Measurements from ENCODE around the gene COL18A1.
"Not testable (repeated sequence)": the region's sequence is repeated elsewhere in the genome, so short reads cannot be mapped to it uniquely, and the experiment has no call there.

Gene COL18A1

DNA sequence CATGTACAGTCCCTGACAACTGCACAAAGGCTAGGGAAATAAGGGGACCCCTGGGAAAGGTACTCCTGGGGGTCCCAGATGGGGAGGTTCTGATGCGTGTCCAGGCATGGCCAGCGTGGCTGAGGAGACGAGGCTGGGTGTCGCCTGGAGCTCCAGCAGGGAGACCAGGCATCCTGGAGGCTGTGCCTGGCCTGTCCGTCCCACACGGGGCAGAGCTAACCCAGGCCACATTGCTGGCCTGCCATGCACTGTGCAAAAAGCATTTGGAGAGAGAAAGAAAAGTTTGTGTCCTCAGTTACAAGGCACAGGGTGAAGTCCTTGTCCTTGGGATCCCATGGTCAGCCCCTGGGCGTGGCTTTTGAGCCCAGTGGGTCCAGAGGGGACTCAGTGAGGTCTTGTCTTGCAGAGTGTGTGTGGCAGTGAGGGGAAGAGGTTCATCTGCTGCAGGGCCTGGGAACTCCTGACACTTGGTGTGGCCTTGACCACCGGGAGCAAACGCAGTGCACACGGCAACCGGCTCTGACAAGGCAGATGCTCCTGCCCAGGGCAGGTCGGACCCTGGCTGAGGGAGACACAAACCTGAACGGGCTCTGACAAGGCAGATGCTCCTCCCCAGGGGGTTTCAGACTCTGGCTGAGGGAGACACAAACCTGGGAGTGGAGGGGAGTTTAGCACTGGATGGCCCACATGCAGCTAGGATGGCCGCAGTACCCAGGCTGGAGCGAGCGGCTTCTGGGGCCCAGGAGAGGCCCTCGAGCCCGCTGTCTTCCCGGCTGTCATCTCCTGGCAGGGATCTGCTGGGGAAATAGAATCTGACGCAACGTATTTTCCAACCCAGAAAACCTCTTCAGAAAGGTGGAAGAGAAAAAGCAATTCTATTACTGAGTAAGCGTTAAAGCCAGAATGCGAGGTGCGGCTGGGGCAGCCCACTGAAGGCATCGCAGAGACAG, 37.3 kb upstream of the COL18A1 start:
- no peak for DNase-seq

DNA sequence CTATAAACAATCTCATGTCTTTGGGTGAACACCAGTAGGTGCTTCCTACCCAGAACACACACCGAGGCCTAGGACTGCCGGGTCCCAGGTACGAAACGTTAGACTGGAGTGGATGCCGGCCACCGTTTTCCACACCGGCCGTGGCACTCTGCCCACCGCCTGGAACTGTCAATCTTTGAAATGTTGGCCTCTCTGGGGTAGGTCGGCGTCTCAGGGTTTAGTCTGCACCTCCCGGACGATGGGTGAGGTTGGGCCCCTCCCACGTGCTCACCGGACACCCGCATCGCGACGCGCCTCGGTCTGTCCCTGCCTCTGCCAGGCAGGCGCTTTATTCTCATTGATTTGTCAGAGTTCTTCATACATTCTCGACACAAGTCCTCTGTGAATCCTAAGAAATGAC, 35.9 kb upstream of the COL18A1 start:
- not testable (repeated sequence) for DNase-seq

DNA sequence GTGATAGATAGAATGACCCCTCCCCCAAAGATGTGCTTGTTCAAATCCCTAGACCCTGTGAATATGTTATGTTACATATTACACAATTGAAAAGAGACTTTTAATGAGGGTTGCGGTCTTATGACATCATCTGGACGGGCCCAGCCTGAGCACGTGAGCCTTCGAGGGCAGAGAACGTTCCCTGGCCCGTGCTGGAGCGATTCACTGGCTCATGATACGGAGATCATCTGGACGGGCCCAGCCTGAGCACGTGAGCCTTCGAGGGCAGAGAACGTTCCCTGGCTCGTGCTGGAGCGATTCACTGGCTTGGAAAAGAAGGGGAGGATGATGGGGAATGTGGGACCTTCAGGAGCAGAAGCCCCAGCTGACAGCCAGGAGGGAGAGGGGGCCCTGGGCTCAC, 34.4 kb upstream of the COL18A1 start:
- DNase-seq = no peak

DNA sequence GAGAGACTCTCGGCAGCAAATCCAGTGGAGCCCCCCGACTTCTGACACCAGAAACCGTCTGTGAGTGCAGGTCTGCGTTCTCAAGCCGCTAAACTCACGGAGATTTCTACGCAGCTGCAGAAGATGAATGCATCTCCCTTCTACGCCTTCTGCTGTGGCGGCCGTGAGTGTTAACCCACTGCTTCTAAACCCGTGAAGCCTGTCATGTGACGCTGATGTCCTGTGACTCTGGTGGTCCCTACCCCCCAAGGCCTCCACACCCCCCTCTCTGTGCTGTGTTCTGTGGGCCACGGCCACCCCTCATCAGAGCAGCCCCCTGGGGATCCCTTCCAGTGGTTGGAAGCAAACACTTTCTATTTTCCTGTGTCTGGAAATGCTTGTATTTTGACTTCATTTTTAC, 33.9 kb upstream of the COL18A1 start:
- DNase-seq = no peak

DNA sequence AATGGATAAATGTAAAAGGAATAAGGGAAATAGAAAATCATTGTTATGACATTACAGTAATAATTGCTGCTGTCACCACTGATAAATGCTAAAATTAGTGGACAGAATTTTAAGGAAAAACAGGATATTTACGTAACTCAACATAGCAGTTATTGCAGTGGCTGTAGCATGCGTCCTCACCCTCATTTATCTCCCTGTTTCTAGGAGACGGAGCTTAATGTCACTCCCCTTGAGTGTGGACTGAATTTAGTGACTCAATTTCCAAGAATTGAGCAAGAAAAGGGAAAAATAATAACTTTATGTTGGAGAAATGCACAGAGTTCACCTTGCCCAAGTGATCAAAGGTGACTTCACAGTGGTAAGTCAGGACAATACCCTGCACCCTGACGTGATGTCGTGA, 33.3 kb upstream of the COL18A1 start:
- no peak for DNase-seq

DNA sequence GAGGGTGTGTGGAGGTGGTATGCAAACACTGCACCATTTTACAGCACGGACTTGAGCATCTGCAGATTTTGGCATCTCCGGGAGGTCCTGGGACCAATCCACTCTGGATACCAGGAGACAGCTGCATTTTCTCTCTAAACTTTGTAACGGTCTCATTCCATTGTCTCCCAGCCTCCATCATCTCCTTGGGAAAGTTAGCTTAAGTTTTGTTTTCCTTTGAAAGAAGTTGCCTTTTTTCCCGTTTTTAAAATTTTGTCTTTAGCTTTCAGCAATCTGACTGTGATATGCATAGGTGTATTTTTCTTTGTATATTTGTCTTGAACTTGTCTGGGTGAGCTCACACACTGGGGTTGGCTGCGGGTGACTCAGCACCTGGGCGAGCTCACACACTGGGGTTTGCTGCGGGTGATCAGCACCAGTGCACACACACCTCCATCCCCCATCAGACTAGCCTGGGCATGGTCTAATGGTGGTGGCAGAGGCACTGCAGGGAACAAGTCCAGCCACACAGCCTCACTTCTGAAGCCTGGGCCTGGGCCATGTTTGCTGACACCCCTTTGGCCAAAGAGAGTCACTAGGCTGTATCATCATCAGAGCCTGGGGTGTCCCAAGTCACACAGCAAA, 32.1 kb upstream of the COL18A1 start:
- DNase-seq = no peak

DNA sequence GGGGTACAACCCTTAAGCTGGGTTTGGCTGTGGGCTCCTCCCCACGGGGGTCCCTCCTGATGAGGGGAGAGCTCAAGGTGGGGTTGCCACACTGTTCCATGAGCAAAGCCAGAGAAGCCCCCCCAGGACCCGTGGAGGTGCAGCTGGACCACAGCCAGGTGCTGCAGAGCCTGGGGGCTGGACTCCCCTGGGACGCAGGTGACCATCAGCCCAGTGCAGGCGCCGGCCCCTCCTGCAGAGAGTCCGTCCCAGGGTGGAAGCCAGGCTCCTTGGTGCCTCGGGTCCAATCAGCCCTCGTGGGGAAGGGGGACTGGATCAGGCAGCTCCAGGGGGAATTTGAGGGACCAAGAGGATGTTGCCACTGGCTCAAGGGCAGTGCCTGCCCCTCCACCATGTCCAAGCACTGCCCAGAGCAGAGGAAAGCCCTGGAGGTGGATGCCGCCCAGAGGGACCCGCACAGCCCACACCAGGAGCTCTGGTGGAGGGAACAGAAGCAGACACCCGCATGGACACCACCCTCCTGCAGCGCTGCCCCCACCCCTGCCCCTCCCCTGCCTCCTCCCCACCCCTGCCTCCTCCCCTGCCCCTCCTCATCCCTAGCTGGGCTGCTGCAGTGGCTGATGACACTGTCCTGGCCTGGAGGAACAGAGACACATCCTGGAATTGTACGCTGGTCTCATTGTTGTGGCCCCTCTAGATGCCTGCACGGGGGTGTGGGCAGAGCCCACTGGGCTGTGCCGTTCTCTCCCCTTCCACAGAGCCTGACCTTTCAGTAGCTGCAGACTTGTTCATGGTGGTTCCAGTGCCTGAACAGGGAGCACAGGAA, 30.8 kb upstream of the COL18A1 start:
- DNase-seq = no peak

DNA sequence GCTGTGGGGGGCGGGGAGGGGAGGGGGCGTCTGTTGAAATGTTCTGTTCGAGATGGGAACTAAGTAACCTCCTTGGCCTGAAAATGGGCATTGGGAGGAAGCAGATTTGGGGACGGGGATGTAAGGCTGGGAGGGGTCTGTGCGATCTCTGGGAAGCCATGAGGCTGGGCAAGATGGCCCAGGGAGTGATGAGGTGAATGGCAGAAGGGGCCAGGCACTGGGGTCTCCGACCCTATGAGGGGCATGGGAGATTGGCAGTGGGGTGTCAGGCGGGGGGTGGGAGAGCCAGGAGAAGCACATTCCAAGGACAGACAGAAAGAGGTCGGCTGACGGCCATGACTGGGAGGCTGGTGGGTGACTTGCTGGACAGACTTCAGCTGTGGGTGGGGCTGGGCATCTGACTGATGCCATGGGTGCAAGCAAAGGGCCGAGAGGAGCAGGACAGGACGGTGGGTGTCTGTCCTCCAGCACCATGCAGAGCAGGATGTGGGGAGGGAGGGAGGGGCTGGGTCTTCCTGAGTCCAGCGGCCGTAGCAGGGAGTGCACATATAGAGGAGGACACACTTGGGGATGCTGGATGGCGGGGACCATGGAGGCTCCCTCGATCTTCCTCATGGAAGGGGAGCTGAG, 30.0 kb upstream of the COL18A1 start:
- DNase-seq = no peak

DNA sequence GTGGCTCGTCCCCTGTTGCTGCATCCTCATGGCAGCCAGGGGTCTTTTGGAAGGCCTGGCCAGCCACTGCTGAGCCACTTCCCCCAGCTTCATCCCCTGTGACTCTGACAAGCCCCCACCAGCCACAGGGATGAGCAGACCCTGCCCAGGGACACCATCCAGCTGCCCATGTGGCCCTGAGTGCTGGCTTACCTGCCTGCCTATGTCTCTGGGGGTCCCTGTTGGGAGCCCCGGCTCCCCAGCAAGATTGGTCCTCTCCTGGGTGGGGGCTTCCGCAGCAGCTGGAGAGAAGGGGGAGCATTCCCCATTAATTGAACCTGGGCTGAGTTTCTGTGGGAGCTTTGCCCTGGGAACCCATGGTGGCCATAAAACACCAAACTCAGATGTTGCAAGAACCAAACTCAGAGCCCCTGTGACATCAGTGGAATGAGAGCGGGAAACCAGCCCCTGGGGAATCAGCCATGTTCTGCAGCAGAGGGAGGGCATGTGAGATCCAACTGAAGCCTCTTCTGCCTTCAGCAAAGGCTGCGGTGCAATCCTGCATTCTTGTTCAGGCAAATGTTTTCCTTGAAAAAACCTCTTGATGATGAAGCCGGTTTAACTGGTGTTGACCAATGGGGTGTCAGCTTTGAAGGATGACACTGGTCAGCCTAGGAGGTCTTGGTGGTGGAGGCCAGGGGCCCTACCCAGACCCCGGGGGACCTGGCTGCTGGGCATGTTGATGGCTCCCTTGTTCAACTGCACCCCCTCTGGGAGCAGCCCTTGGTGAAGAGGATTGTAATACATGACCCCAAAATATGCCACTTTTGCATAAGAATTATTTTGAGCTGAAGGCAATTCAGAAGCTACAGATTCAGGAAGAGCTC, 28.3 kb upstream of the COL18A1 start:
- DNase-seq = no peak

DNA sequence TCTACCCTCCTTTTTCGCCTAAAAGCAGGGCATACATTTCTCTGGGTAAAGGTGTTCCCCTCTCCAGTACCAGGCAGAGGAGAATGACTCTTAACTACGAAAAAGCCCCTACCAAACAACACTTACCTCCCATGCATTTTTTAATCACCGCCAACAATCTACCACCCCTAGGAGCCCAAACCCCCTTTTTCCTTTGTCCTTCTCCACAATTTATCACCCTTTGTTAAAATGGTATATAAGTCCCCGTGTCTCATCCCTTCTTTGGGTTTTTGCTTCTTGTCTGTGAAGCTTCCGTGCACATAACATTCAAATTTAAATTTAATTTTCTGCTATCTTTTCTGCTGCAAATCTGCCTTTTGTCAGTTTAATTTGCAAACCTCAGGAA, 27.6 kb upstream of the COL18A1 start:
- DNase-seq = no peak

DNA sequence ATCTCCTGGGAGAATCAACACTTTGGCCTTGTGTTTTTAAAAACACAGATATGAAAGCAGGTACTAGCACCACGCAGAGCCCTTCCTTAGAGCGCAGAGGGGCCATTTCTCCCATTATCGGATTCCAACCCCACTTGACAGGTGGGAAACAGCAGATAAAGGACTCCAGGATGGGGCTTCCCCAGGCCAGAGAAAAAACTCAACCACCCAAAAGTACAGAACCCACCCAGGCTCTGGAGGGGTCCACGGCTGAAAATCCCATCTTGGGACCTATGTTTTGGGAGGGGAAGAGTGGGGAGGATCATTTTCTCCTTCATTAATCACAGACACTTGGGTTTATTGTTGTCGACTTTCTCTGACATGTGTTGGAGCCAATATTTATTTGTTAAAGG, 27.1 kb upstream of the COL18A1 start:
- no peak for DNase-seq

DNA sequence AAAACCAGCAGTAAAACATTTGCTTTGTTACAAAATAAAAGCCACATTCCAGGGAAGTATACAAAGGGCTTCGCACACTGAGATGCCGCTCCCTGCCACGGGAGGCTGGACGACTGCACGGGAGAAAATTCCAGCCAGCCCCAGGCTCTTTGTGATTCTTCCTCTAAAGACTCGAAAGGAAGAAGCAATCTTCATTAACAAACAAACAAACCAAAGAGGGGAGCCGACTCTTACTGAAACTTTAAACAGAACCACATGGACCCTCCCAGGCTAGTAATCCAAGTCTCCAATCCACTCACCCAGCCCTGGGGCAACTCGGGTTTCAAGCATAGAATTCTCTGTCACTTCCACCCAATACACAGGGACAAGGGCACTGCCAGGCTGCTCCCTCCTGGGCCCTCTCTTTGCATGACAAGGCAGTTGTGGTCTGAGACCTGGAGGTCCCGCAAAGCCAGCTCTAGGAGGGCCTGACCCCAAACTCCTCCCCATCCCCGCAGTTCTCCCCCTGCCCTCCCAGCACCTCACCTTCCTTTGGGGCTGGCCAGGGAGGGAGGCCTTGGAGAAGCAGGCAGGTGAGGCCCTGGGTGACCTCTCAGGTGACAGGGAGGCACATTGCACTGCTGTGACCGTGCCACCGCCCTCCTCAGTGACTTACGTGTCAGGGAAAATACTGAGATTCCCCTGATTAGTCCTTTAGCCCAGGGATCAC, 26.6 kb upstream of the COL18A1 start:
- no peak for DNase-seq

DNA sequence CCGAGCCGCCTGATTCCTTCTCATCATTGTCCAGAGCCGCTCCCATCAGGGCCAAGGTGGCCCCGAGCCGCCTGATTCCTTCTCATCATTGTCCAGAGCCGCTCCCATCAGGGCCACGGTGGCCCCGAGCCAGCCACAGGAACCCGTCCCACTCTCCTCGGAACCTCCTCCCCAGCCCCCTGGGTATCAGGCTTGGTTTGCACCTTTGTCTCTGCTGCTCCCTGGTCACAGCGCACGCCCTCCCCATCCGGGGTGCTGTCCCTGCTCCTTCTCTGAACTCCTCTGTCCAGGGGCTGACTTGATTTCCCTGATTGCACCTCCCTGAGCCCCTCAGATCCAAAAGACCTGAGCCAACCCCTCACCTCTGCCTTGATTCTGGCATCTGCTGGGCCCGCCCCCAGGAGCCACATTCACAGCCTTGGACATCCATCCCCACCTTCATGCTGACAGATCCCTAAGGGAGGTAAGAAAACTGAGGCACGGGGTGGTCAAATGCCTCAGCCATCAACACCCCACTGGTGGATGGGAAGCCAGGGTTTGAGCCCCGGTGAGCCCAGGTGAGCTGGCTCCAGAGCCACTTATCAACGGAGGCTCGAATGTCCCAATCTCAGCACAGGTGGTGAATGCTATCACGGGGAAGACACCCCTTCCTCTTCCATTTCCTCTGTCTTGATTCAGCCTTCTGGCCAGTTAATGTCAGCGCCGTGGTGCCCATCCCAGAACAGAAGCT, 25.6 kb upstream of the COL18A1 start:
- DNase-seq = no peak

DNA sequence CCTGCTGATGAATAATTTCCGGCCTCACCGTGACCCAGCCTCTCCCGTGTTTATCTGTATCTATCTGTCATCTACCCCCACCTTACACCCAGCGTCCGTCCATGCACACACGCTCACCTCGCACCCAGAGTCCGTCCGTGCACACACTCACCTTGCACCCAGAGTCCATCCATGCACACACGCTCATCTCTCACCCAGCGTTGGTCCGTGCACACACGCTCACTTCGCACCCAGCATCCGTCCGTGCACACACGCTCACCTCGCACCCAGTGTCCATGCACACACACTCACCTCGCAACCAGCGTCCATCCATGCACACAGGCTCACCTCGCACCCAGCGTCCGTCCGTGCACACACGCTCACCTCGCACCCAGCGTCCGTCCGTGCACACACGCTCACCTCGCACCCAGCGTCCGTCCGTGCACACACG, 25.0 kb upstream of the COL18A1 start:
- no peak for DNase-seq

DNA sequence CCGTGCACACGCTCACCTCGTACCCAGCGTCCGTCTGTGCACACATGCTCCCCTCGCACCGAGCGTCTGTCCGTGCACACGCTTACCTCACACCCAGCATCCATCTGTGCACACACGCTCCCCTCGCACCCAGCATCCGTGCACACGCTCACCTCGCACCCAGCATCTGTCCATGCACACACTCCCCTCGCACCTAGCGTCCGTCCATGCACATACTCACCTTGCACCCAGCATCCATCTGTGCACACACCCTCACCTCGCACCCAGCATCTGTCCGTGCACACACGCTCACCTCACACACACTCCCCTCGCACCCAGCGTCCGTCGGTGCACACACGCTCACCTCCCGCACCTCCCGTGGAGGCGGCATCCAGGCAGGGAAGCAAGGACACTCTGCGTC, 24.4 kb upstream of the COL18A1 start:
- DNase-seq = no peak

DNA sequence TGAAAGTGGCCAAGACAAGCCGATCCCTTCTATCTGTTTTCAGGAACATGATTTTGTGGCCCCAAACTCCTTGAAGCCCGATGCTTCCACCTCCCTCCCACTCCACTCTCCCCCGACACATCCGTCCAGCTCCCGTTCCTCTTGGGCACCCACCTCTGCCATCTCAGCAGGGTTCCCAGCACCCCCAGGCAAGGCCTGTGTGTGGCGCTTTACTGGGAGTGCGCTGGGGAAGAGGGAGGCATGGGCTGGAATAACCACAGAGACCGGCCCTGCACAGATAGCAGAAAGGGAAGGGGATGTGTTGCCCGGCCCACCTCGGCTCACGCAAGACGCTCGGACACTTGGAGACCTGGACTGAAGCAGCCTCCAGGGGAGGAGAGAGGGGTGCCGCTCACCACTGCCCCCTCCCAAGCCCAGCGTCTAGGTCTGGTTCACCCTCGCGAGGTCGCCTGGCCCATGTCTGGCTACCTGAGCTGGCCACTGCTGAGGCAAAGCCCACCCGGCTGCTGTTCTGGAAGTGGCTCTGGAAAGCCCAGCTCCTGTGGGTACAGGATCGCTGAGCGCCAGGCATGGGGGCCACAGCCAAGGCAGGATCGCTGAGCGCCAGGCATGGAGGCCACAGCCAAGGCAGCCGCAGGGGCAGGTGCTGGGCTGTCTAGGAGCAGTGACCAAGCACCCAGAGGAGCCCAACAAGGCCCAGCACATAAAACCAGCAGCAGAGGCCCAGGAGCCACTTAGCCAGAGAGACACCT, 23.8 kb upstream of the COL18A1 start:
- no peak for DNase-seq

DNA sequence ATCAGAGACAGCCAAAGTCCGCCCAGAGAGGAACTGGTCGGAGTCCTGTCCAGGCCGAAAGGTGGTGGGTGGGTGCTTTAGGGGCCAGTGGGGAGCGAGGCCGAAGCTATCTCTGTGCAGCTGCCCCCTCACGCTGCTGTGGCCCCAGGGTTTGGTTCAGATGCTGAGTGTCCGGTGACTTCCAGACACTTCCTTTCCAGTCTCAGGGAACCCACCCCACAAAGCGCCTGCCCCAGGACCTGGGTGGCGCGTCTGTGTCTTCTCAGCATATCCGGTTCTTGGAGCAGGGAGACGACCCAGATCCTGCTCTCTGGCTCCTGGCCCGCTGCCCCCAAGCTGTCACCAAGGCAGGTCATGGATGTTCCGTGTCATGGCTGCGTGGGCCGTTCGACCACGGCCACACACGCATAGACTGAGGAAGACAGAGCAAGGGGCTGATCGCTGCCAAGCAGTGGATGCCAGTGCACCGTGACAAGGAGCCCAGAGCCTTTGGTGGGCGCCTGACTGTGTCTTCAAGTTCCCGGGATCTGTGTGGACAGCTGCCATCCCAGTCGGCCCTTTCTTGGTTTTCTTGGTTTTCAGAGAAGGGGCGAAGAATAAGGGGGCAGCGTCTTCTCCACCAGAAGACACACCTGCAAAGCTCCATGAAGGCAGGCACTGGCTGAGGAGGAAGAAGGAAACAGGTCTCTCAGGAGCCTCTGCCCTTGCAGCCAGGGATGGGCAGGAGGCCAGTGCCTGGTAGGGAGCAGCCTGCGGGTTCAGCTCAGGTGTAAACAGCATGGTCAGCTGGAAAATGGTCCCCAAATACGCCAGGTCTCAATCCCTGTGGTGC, 22.9 kb upstream of the COL18A1 start:
- DNase-seq = no peak

DNA sequence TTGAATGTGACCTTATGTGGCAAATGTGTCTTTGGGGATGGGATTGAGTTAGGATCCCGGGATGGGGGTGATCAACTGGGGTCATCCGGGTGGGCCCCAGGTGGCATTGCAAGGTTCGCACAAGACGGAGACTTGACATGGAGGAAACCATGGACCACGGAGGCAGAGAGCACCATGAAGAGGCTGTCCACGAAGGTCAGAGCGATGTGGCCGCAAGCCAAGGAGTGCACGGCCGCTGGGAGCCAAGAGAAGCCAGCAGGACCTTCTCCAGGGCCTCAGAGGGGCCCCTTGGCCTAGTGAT, 22.3 kb upstream of the COL18A1 start:
- DNase-seq = no peak

DNA sequence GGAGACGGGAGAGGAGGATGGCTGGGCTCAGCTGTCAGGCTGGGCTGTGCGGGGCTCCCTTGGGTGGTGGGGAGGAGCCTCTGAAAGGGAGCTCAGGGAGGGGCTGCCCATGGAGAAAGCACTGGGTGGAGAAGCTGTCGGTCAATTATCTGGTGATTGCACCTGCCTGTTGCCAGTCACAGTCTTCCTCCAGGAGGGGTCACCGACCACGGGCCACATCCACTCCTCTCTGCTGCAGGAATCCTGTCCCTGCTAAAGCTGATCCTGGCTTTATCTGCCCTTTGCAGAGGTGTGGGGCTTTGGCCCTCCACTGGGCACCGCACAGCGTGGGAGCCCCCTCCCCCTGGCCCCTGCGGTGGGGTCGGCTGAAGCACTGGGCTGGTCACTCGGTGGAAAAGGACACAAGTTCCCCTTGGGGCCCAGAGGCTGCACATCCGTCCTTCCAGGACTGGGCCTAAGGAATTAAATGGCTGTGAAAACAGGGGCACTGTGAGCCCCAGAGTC, 21.8 kb upstream of the COL18A1 start:
- no peak for DNase-seq
